WTC11 (cell line): ENCODE data around the gene GPAT2.

Experiments used
- ATF2 ChIP-seq: sonication (generic); formaldehyde crosslinking; IDR thresholded peaks from 2 replicates; pipeline ENCODE4 v1.8.1; 2022; ENCODE audit warnings: low read depth, missing genetic modification reagents, borderline replicate concordance
- CTCF ChIP-seq: fragments of 200-600 bp; IDR thresholded peaks from 2 replicates; pipeline ENCODE4 v1.8.0; 2022; ENCODE audit warnings: antibody characterized with exemption
- E2F4 ChIP-seq: sonication (generic); formaldehyde crosslinking; IDR thresholded peaks from 2 replicates; pipeline ENCODE4 v1.8.1; 2022; ENCODE audit warnings: low read depth, mild to moderate bottlenecking, moderate library complexity, missing genetic modification reagents, borderline replicate concordance
- E2F5 ChIP-seq: sonication (generic); formaldehyde crosslinking; IDR thresholded peaks from 2 replicates; pipeline ENCODE4 v1.8.1; 2022; ENCODE audit warnings: mild to moderate bottlenecking, moderate library complexity, missing genetic modification reagents
- MAX ChIP-seq: sonication (generic); formaldehyde crosslinking; IDR thresholded peaks from 2 replicates; pipeline ENCODE4 v1.8.0; 2022; ENCODE audit warnings: mild to moderate bottlenecking, missing genetic modification reagents
- MXD4 ChIP-seq: fragments of 250-450 bp; sonication (Bioruptor Pico); IDR thresholded peaks from 2 replicates; pipeline ENCODE4 v1.8.0; 2021; ENCODE audit warnings: mild to moderate bottlenecking, moderate library complexity, borderline replicate concordance
- NFE2L1 ChIP-seq: sonication (generic); formaldehyde crosslinking; IDR thresholded peaks from 2 replicates; pipeline ENCODE4 v1.8.1; 2023; ENCODE audit warnings: missing genetic modification reagents
- NR3C1 ChIP-seq: sonication (generic); formaldehyde crosslinking; conservative IDR thresholded peaks from 2 replicates; pipeline ENCODE4 v1.8.1; 2023; ENCODE audit warnings: low read depth, mild to moderate bottlenecking, missing genetic modification reagents
- SMAD3 ChIP-seq: sonication (generic); formaldehyde crosslinking; IDR thresholded peaks from 2 replicates; pipeline ENCODE4 v1.8.0; 2022; ENCODE audit warnings: missing genetic modification reagents, mild to moderate bottlenecking, borderline replicate concordance
- TEAD1 ChIP-seq: sonication (generic); formaldehyde crosslinking; IDR thresholded peaks from 2 replicates; pipeline ENCODE4 v1.8.0; 2022; ENCODE audit warnings: mild to moderate bottlenecking, missing genetic modification reagents

GRCh38 chr2:96083989-96084857 is 49.5 kb upstream of the GPAT2 start:
- no peak for TF ChIP-seq CTCF
- TF ChIP-seq NFE2L1, result no peak
- TF ChIP-seq E2F5, result no peak
- no peak for TF ChIP-seq ATF2 (CRISPR knock-in tag)
- TF ChIP-seq NR3C1 (CRISPR knock-in tag), result no peak
- TF ChIP-seq MXD4 (CRISPR knock-in tag), result no peak
- no peak for TF ChIP-seq TEAD1
- TF ChIP-seq MAX (CRISPR knock-in tag), result no peak
- no peak for TF ChIP-seq SMAD3 (CRISPR knock-in tag)
- TF ChIP-seq E2F4 (CRISPR knock-in tag), result no peak
